ENCODE results near the gene F5.
"Not testable (repeated sequence)": the region's sequence is repeated elsewhere in the genome, so short reads cannot be mapped to it uniquely, and the experiment has no call there.

F5 gene

DNA sequence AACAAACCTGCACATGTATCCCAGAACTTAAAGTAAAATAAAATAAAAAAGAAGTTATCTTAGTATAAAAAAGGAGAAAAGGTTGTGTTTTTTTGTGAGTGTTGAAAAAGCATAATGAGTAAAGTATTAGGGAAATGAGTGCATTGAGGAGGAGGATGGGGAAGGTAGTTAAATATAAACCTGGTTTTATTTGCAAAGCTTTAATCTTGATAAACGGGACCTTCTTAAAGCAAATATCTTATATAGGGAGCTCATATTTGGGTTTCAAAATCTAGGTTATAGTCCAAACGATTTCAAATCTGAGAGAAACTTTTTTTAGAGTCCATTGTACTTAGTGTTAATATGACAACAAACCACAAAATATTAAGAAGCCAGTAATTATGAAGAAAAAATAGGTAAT lies 78.9 kb downstream of the F5 start:
- H3K4me1 Mint-ChIP-seq = no peaks in the 10 kb centered on the region

DNA sequence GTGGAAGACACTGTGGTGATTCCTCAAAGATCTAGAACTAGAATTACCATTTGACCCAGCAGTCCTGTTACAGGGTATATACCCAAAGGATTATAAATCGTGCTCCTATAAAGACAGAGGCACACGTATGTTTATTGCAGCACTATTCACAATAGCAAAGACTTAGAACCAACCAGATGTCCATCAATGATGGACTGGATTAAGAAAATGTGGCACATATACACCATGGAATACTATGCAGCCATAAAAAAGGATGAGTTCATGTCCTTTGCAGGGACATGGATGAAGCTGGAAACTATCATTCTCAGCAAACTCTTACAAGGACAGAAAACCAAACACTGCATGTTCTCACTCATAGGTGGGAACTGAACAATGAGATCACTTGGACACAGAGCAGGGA lies 82.7 kb downstream of the F5 start:
- H3K36me3 Mint-ChIP-seq (ENCODE audit: low read depth); H3K27me3 Mint-ChIP-seq (ENCODE audit: low read depth, poor library complexity); DNase-seq; H3K27ac Mint-ChIP-seq; H3K4me3 Mint-ChIP-seq; H3K4me1 Mint-ChIP-seq: not testable (repeated sequence)
- peaks cover 25% of the 10 kb centered on the region for H3K9me3 Mint-ChIP-seq

More for the DNA sequence above, 78.9 kb downstream of the F5 start:
- TF ChIP-seq, protein P1, sequence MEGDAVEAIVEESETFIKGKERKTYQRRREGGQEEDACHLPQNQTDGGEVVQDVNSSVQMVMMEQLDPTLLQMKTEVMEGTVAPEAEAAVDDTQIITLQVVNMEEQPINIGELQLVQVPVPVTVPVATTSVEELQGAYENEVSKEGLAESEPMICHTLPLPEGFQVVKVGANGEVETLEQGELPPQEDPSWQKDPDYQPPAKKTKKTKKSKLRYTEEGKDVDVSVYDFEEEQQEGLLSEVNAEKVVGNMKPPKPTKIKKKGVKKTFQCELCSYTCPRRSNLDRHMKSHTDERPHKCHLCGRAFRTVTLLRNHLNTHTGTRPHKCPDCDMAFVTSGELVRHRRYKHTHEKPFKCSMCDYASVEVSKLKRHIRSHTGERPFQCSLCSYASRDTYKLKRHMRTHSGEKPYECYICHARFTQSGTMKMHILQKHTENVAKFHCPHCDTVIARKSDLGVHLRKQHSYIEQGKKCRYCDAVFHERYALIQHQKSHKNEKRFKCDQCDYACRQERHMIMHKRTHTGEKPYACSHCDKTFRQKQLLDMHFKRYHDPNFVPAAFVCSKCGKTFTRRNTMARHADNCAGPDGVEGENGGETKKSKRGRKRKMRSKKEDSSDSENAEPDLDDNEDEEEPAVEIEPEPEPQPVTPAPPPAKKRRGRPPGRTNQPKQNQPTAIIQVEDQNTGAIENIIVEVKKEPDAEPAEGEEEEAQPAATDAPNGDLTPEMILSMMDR (IDR thresholded peaks at IDR 0.05) = no peak
- no peak for DNase-seq
- Mint-ChIP-seq H3K4me3 (no peak overlapping the region), H3K36me3 (ENCODE audit: low read depth) (no peaks in the 10 kb centered on the region), H3K9me3 (peaks cover 16% of the 10 kb centered on the region), H3K27me3 (ENCODE audit: low read depth, poor library complexity) (peaks cover 4% of the 10 kb centered on the region), H3K27ac (no peak overlapping the region)

DNA sequence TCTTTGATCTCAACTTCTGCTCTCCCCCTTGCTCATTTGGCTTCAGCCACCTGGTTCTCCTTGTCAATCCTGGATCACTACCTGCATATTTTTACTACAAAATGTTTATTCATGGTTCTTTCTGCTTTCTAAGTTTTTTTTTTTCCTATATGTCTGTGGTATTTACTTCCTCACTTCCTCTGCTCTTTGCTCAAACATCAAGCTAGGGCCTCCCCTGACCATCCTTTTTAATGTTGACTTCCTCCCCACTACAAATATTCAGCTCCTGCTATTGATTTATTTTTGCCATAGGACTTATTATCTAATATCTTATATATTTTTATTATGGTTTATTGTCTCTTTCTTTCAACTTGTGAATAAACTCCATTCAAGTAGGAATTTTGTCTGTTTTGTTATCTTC lies 86.5 kb downstream of the F5 start:
- H3K36me3 Mint-ChIP-seq (ENCODE audit: low read depth) = no peaks in the 10 kb centered on the region
- H3K9me3 Mint-ChIP-seq = peaks cover 18% of the 10 kb centered on the region
- TF ChIP-seq, protein P1 (IDR thresholded peaks at IDR 0.05) = no peak
- H3K27me3 Mint-ChIP-seq (ENCODE audit: low read depth, poor library complexity) = peaks cover 3% of the 10 kb centered on the region
- H3K27ac Mint-ChIP-seq = no peak overlapping the region
- H3K4me1 Mint-ChIP-seq = no peaks in the 10 kb centered on the region
- no peak overlapping the region for H3K4me3 Mint-ChIP-seq
- DNase-seq = no peak

DNA sequence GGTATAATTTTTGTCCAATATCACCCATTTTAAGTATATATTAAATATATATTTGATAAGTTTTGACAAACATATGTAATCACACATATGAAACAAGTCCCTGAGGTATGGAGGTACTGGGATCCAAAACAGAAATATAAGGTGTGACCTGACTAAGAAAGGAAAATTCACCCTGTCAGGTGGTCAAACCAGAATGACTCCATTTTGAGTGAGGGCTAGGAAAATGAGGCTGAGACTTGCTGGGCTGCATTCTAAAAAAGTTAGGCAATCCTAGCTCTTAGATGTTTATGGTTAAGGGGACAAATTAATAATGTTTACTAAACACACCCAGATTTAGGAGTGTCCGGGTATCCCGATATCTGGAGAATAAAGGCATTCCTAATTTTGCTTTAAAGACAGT lies 89.0 kb downstream of the F5 start:
- Mint-ChIP-seq H3K27me3 (ENCODE audit: low read depth, poor library complexity) (peaks cover 3% of the 10 kb centered on the region), H3K27ac (no peak overlapping the region), H3K36me3 (ENCODE audit: low read depth) (no peaks in the 10 kb centered on the region), H3K4me3 (no peak overlapping the region), H3K4me1 (no peaks in the 10 kb centered on the region), H3K9me3 (peaks cover 9% of the 10 kb centered on the region)
- no peak for DNase-seq
- TF ChIP-seq, protein P1 (IDR thresholded peaks at IDR 0.05) = no peak

DNA sequence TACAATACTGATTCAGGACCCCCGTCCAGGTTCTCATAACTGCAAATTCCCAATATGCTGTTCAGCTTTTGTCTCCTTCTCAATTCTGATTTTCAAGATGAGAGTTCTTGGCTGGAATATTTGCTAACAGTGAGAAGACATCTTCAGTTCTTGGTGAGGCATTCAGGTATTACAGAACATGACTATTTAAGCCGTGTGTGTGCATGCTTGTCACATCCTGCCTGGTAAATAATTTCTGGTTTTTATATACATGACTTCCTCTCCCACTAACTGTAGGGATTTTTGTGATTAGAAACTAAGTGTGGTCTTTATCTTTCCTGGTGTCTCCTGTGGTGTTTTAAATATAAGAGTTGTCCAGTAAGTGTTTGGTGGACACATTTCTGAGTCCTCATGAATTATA lies 90.4 kb downstream of the F5 start:
- no peak overlapping the region for H3K27ac Mint-ChIP-seq
- no peaks in the 10 kb centered on the region for H3K36me3 Mint-ChIP-seq (ENCODE audit: low read depth)
- no peak overlapping the region for H3K4me3 Mint-ChIP-seq
- TF ChIP-seq, protein P1 (IDR thresholded peaks at IDR 0.05) = no peak
- H3K9me3 Mint-ChIP-seq = no peaks in the 10 kb centered on the region
- H3K27me3 Mint-ChIP-seq (ENCODE audit: low read depth, poor library complexity) = peaks cover 3% of the 10 kb centered on the region
- DNase-seq = no peak
- H3K4me1 Mint-ChIP-seq = no peaks in the 10 kb centered on the region

DNA sequence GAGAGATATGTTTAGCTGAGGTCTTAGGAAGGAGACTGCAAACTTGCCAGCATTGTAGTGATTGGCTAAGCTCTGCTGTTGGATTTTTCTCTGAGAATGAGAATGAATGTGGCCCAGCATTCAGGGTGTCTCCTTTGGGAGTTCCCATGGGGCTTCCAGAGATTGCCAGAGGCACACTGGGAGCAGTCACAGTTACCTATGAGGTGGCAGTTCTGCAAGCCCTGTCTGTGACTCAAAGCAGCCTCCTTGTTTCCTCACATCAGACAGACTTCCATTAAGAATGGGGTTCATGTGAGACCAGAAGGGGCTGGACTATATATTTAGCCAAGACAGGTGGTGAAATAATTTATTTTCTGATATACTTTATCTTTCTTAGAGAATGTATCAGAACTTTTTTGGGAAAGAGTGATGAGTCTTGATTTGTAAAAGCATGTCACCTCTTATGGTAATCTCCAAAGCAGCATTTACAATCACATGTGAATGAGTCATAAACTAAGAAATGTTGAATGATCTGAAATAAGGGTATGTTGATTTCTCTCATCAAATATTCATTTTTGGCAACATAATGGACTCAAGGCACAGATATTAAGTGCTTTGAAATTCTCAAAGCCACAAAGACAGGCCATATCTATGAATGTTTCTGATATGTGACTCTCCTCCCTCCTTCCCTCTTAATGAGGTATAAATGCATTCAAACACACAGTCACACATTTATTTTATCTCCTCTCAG lies 91.1 kb downstream of the F5 start:
- peaks cover 3% of the 10 kb centered on the region for H3K27me3 Mint-ChIP-seq (ENCODE audit: low read depth, poor library complexity)
- no peaks in the 10 kb centered on the region for H3K36me3 Mint-ChIP-seq (ENCODE audit: low read depth)
- TF ChIP-seq, protein P1 (IDR thresholded peaks at IDR 0.05) = no peak
- H3K9me3 Mint-ChIP-seq = no peaks in the 10 kb centered on the region
- DNase-seq = no peak
- no peak overlapping the region for H3K4me3 Mint-ChIP-seq
- H3K4me1 Mint-ChIP-seq = no peaks in the 10 kb centered on the region
- H3K27ac Mint-ChIP-seq = no peak overlapping the region

All from nephron progenitor cell (in vitro differentiated cells).